ENCODE results near the gene ZFYVE1. TPM values are rescaled to one million over a fixed set of nuclear protein-coding genes. Genes with fewer than 3 reads are reported as not detected.

Gene ZFYVE1
- total RNA-seq, 1 donor from 2014 or later = 8.3 TPM

DNA sequence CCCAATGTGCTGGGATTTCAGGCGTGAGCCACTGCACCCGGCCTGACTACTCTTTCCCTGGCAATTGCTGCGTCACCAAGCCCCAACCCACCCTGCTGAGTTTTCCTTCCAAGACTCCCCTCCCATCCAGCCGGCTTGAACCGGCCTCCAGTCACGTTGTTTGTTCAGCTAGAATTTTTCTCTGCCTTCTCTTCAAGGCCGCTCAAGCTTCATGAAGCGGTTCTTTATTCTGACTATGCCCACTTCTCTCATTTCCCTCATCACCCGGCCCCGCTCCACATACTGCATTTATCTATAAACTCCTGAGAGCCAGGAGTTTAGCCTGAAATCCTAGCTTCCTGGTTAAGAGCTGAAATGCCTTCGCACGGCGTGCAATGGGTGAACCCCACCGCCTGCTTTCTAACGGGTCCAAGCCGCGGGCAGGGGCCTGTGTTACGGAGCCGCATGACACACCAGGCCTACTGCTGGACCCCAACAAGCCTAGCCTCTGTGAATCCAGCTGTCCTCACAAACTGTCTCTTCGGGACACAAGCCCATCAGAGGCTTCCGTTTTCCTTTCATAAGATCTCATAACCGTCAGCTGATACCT is 101.6 kb downstream of the ZFYVE1 start:
- Mint-ChIP-seq H3K9me3 (no peaks in the 10 kb centered on the region), H3K4me1 (ENCODE audit: low read depth) (peaks cover 6% of the 10 kb centered on the region), H3K27me3 (ENCODE audit: low read depth) (peaks cover 29% of the 10 kb centered on the region), H3K36me3 (ENCODE audit: low read depth) (no peaks in the 10 kb centered on the region), H3K27ac (no peak overlapping the region), H3K4me3 (ENCODE audit: low read depth) (peak overlapping the region; percentile 92)
- DNase-seq (ENCODE audit: low spot score) = no peak
- intact Hi-C loops (cut with micrococcal nuclease) = no loop called here

GRCh38 chr14:72924337-72924736 is 102.6 kb downstream of the ZFYVE1 start:
- Mint-ChIP-seq H3K4me1 (ENCODE audit: low read depth) (peaks cover 6% of the 10 kb centered on the region), H3K27ac (no peak overlapping the region), H3K4me3 (ENCODE audit: low read depth) (no peak overlapping the region), H3K27me3 (ENCODE audit: low read depth) (peaks cover 37% of the 10 kb centered on the region), H3K9me3 (no peaks in the 10 kb centered on the region), H3K36me3 (ENCODE audit: low read depth) (no peaks in the 10 kb centered on the region)
- DNase-seq (ENCODE audit: low spot score) = no peak
- intact Hi-C loops (cut with micrococcal nuclease) = no loop called here

DNA sequence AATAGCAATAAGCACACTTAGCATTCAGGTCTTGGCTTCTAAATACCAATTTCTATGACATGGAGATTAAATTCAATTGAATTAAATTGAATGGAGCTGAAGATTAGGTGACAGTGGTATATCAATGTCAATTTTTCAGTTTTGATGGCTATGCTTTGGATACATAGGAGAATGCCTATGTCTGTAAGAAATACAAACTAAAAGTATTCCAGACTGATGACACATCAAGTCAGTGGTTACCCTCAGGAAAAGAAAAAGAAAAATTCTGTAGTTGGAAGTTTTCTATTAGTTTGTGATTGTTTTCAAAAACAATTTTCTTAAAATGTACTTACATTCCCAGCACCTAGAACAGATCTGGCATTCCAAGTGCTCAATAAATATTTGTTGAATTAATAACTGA is 105.5 kb downstream of the ZFYVE1 start:
- H3K4me1 Mint-ChIP-seq (ENCODE audit: low read depth) = peaks cover 3% of the 10 kb centered on the region
- no peak overlapping the region for H3K27ac Mint-ChIP-seq
- DNase-seq (ENCODE audit: low spot score) = no peak
- peaks cover 58% of the 10 kb centered on the region for H3K27me3 Mint-ChIP-seq (ENCODE audit: low read depth)
- H3K4me3 Mint-ChIP-seq (ENCODE audit: low read depth) = no peak overlapping the region
- no peaks in the 10 kb centered on the region for H3K9me3 Mint-ChIP-seq
- no peaks in the 10 kb centered on the region for H3K36me3 Mint-ChIP-seq (ENCODE audit: low read depth)
- intact Hi-C loops (cut with micrococcal nuclease) = no loop called here

- intact Hi-C loops (cut with micrococcal nuclease) = no loop called here
- H3K4me1 Mint-ChIP-seq (ENCODE audit: low read depth) = no peaks in the 10 kb centered on the region
- H3K27me3 Mint-ChIP-seq (ENCODE audit: low read depth) = peaks cover 61% of the 10 kb centered on the region
These were observed 106.9 kb downstream of the ZFYVE1 start for GRCh38 chr14:72920008-72920407.

More at GRCh38 chr14:72920008-72920407, 106.9 kb downstream of the ZFYVE1 start:
- Mint-ChIP-seq H3K27ac (no peak overlapping the region), H3K9me3 (no peaks in the 10 kb centered on the region), H3K4me3 (ENCODE audit: low read depth) (no peak overlapping the region), H3K36me3 (ENCODE audit: low read depth) (no peaks in the 10 kb centered on the region)
- DNase-seq (ENCODE audit: low spot score) = no peak

Other genes starting within 250 kb of the ZFYVE1 start
- 0.62 and 0.66 TPM in 2 replicates for gene DPF3, start 133.0 kb downstream of the ZFYVE1 start, total RNA-seq
- gene DCAF4, start 100.6 kb downstream of the ZFYVE1 start, total RNA-seq = 13.2 and 17.6 TPM in 2 replicates
- gene RBM25, start 31.4 kb upstream of the ZFYVE1 start, total RNA-seq = 114 and 121 TPM in 2 replicates
- 34.7 and 36.5 TPM in 2 replicates for gene PSEN1, start 109.4 kb upstream of the ZFYVE1 start, total RNA-seq
- gene PAPLN, start 210.4 kb upstream of the ZFYVE1 start, total RNA-seq = 0.67 and 0.75 TPM in 2 replicates